HFFc6 (cell line): ENCODE measurements around the gene PRR20E. TPM values are rescaled to one million over a fixed set of nuclear protein-coding genes. Genes with fewer than 3 reads are reported as not detected.
"Not testable (repeated sequence)": the region's sequence is repeated elsewhere in the genome, so short reads cannot be mapped to it uniquely, and the experiment has no call there.

Experiments used
- DNase-seq: peaks from one replicate; pipeline ENCODE4 v3.0.0-alpha.2; 2018
- H3K27ac Mint-ChIP-seq: 2 replicates; pipeline ENCODE4 v1.8.0; 2020; ENCODE audit warnings: mild to moderate bottlenecking, mixed read lengths
- H3K27me3 Mint-ChIP-seq: 2 replicates; pipeline ENCODE4 v1.8.0; 2021; ENCODE audit warnings: mild to moderate bottlenecking, moderate library complexity, mixed read lengths; ENCODE audit not compliant: insufficient read depth
- H3K36me3 Mint-ChIP-seq: 2 replicates; pipeline ENCODE4 v1.8.0; 2021; ENCODE audit warnings: low read depth, mixed read lengths
- H3K4me1 Mint-ChIP-seq: 2 replicates; pipeline ENCODE4 v1.8.0; 2020; ENCODE audit warnings: low read depth, mixed read lengths
- H3K4me3 Mint-ChIP-seq: 2 replicates; pipeline ENCODE4 v1.8.0; 2020; ENCODE audit warnings: mild to moderate bottlenecking, moderate library complexity, mixed read lengths
- H3K9me3 Mint-ChIP-seq: 2 replicates; pipeline ENCODE4 v1.8.0; 2020; ENCODE audit warnings: mild to moderate bottlenecking, mixed read lengths
- total RNA-seq, 6 experiments: library from RNA; stranded (reverse); fragmentation: NEBNext Ultra II Directional; extraction: Animal tissue kit (Norgen Biotek cat#: 25700); gene quantifications; 2 replicates in 1 of 6; 3 replicates in 5 of 6; pipeline ENCODE4 v1.2.3, GENCODE V29; 2021
- TF ChIP-seq, protein P1 (sequence below): fragments of 200-600 bp; sonication (generic); IDR thresholded peaks from 2 replicates; pipeline ENCODE4 v1.5.0; 2021; ENCODE audit warnings: antibody characterized with exemption, mild to moderate bottlenecking

The PRR20E gene
- total RNA-seq, 6 experiments from 2014 or later: not detected

- not testable (repeated sequence) for H3K36me3 Mint-ChIP-seq, H3K4me1 Mint-ChIP-seq
These were observed 18.9 kb upstream of the PRR20E start for GRCh38 chr13:57148106-57148505.

GRCh38 chr13:57153761-57154160 is 13.2 kb upstream of the PRR20E start, which contains the start of gene PRR20C:
PRR20C (plus strand) TSS chr13:57154061; CDS start chr13:57154448, 387 bp downstream.
- not testable (repeated sequence) for H3K4me3 Mint-ChIP-seq, H3K27ac Mint-ChIP-seq, H3K36me3 Mint-ChIP-seq, H3K27me3 Mint-ChIP-seq, DNase-seq, H3K4me1 Mint-ChIP-seq, H3K9me3 Mint-ChIP-seq

More at GRCh38 chr13:57148106-57148505, 18.9 kb upstream of the PRR20E start:
- not testable (repeated sequence) for H3K4me3 Mint-ChIP-seq, H3K27me3 Mint-ChIP-seq, H3K9me3 Mint-ChIP-seq, DNase-seq, H3K27ac Mint-ChIP-seq

DNA sequence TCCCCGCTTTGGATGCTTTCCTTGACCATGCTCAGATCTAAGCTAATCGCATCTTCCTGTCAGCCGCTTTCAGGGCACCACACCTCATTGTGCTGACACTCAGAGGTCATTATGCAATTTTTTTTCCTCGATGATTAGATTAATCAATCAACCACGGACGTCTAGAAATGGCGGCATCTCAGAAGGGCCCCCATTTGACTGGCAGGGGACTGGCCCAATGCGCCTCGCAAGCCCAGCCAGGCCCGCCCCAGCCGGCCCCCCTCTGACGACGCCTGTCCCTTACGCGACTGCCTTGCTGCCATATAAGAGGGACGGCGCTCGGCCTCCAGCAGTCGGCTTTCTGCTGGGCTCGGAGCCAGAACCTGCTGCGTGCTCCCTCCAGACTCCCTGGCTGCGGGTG is 6.7 kb upstream of the PRR20E start, which contains the start of gene PRR20D:
PRR20D (plus strand) TSS at position 301 of the 400 bp plus-strand sequence. CDS start 387 bp downstream, outside the sequence.
- not testable (repeated sequence) for H3K9me3 Mint-ChIP-seq, H3K4me3 Mint-ChIP-seq

GRCh38 chr13:57191667-57192066 is 24.7 kb downstream of the PRR20E start:
- TF ChIP-seq, protein P1, sequence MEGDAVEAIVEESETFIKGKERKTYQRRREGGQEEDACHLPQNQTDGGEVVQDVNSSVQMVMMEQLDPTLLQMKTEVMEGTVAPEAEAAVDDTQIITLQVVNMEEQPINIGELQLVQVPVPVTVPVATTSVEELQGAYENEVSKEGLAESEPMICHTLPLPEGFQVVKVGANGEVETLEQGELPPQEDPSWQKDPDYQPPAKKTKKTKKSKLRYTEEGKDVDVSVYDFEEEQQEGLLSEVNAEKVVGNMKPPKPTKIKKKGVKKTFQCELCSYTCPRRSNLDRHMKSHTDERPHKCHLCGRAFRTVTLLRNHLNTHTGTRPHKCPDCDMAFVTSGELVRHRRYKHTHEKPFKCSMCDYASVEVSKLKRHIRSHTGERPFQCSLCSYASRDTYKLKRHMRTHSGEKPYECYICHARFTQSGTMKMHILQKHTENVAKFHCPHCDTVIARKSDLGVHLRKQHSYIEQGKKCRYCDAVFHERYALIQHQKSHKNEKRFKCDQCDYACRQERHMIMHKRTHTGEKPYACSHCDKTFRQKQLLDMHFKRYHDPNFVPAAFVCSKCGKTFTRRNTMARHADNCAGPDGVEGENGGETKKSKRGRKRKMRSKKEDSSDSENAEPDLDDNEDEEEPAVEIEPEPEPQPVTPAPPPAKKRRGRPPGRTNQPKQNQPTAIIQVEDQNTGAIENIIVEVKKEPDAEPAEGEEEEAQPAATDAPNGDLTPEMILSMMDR: no peak
- DNase-seq: no peak
- Mint-ChIP-seq H3K4me3 (no peak overlapping the region), H3K4me1 (no peaks in the 10 kb centered on the region), H3K27ac (no peak overlapping the region), H3K36me3 (no peaks in the 10 kb centered on the region), H3K27me3 (no peaks in the 10 kb centered on the region), H3K9me3 (no peaks in the 10 kb centered on the region)

More for the DNA sequence above, 6.7 kb upstream of the PRR20E start, which contains the start of gene PRR20D:
- H3K27ac Mint-ChIP-seq, DNase-seq, H3K27me3 Mint-ChIP-seq, H3K4me1 Mint-ChIP-seq, H3K36me3 Mint-ChIP-seq: not testable (repeated sequence)

- Mint-ChIP-seq H3K4me1 (no peaks in the 10 kb centered on the region), H3K4me3 (no peak overlapping the region), H3K27ac (no peak overlapping the region), H3K36me3 (no peaks in the 10 kb centered on the region), H3K9me3 (no peaks in the 10 kb centered on the region; the same call in 1 of the 2 replicates), H3K27me3 (no peaks in the 10 kb centered on the region; the same call in 1 of the 2 replicates)
- TF ChIP-seq, protein P1: no peak
- DNase-seq: no peak
These were observed 46.0 kb downstream of the PRR20E start for GRCh38 chr13:57212989-57213388.

Other genes starting within 250 kb of the PRR20E start
- gene PRR20A, start 26.3 kb upstream of the PRR20E start, total RNA-seq: not detected
- not detected for gene PRR20B, start 19.7 kb upstream of the PRR20E start, total RNA-seq
- not detected for gene PRR20C, start 13.1 kb upstream of the PRR20E start, total RNA-seq
- gene PRR20D, start 6.6 kb upstream of the PRR20E start, total RNA-seq: not detected